ENCODE measurements around the gene DAPK1.

DNA sequence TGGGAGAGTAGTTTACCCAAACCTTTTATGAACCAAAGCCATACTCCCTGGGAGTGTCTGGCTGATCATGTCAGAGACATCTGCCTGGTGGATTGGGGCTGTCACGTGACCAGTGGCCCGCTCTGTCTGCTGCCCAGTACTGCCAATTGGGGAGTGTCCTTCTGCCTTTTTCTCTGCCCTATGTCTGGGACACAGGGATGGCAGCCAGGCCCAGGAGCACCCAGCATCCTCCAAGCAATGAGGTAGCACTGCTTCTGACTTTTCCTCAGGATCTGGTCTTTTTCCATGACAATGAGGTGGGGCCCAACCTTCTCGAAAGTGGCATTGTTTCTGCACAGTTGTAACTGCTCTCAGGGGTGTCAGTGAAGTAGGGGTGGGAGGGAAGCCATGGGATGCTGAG is 21.8 kb downstream of the DAPK1 start:
- TF ChIP-seq, protein P1, sequence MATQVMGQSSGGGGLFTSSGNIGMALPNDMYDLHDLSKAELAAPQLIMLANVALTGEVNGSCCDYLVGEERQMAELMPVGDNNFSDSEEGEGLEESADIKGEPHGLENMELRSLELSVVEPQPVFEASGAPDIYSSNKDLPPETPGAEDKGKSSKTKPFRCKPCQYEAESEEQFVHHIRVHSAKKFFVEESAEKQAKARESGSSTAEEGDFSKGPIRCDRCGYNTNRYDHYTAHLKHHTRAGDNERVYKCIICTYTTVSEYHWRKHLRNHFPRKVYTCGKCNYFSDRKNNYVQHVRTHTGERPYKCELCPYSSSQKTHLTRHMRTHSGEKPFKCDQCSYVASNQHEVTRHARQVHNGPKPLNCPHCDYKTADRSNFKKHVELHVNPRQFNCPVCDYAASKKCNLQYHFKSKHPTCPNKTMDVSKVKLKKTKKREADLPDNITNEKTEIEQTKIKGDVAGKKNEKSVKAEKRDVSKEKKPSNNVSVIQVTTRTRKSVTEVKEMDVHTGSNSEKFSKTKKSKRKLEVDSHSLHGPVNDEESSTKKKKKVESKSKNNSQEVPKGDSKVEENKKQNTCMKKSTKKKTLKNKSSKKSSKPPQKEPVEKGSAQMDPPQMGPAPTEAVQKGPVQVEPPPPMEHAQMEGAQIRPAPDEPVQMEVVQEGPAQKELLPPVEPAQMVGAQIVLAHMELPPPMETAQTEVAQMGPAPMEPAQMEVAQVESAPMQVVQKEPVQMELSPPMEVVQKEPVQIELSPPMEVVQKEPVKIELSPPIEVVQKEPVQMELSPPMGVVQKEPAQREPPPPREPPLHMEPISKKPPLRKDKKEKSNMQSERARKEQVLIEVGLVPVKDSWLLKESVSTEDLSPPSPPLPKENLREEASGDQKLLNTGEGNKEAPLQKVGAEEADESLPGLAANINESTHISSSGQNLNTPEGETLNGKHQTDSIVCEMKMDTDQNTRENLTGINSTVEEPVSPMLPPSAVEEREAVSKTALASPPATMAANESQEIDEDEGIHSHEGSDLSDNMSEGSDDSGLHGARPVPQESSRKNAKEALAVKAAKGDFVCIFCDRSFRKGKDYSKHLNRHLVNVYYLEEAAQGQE (IDR thresholded peaks at IDR 0.05; ENCODE audit: low read depth) = no peak
- TF ChIP-seq CEBPB (IDR thresholded peaks at IDR 0.05) (no peak), EP300 (IDR thresholded peaks at IDR 0.05; ENCODE audit: borderline replicate concordance) (no peak), TAF1 (IDR thresholded peaks at IDR 0.05; ENCODE audit: low read depth) (no peak), YY1 (IDR thresholded peaks at IDR 0.05; ENCODE audit: low read depth) (no peak), EGR1 (IDR thresholded peaks at IDR 0.05) (no peak), FOXM1 (IDR thresholded peaks at IDR 0.05; ENCODE audit: borderline replicate concordance, low read depth) (no peak), RAD21 (IDR thresholded peaks at IDR 0.05; ENCODE audit: low read depth) (no peak)

Data from Ishikawa (cell line).